ENCODE measurements around the gene DPEP2.

The DPEP2 gene

DNA sequence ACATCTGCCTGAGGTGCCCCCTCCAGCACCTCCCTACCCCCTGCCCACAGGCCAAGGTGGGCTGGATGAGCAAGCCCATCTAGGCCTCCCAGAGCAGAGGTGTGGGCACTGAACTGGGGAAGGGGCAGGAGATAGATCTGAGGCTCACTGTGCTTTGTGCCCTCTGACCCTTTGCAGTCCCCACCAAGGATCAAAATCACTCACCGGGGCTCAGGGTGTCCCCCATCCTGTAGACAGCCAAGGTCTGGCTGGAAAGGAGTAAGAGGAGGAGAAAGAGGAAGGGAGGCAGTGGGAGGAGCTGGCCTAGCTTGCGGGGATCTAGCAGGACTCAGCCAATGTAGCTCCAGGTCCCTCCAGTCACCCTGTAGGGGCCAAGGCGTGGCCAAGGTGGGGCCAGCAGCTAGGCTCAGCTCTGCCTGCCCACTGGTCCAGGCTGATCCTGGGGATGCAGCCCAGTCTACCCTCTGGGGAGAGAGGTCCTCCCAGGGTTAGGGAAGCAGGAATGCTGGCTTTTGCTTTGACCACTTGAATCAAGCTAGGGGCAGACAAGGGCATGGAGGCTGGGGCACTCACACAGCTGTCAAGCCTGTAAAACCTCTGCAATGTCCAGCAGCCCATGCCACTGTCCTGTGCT lies 32.6 kb downstream of the DPEP2 start:
- Histone ChIP-seq H3K4me3 (ENCODE audit: low read depth, low read length) (peak overlapping the region; percentile 88), H3K79me2 (ENCODE audit: control insufficient read depth, insufficient read depth, low read length, unreplicated experiment) (peaks cover 58% of the 10 kb centered on the region), H3K4me1 (ENCODE audit: control insufficient read depth, insufficient read depth, low read length, unreplicated experiment) (peaks cover 37% of the 10 kb centered on the region), H3K36me3 (ENCODE audit: insufficient read depth, low read length) (peaks cover 11% of the 10 kb centered on the region), H3K27ac (ENCODE audit: low read depth, low read length) (peak overlapping the region; percentile 76), H3K27me3 (ENCODE audit: insufficient read depth, low read length) (no peaks in the 10 kb centered on the region), H2AFZ (ENCODE audit: low read length, unreplicated experiment) (no peak overlapping the region)

DNA sequence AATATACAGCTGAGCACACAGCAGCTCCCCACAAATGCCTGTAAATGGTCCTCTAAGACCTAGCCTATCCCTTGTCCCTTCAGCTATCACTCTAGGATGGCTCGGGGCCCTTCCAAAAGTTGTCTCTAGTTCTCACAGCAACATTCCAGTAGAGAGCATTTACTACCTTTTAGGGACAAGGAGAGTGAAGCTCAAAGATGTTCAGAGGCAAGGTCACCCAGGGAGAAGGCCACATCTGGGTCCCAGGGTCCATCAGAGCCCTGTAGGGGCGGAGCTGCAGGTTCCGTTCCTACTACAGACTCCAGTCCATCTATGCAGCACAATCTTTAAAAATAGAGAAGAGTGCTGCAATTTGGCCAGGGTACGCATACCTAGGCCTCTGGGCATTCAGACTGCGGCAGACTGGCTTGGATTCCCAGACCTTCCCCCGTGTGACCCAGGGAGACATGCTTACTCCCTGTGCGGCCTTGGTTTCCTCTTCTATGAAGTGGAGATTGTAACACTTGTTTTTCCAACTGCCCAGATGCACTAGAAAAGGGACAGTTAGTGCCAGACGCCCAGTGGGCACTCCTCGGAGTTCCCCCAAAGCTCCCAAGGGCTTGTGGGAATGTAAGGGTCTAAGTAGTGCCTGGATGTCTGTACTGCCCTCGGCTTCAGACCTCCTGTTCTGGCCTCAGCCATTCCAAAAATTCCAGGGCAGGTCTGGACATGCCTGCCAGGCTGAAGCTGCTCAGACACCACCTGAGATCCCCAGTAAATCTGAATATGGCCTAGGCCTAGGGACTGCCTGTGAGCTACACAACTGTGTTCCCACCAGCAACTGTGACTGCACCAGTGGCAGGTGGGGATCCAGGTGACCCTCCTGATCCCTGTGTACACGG lies 33.4 kb downstream of the DPEP2 start:
- Histone ChIP-seq H3K4me3 (ENCODE audit: low read depth, low read length) (peak overlapping the region; percentile 88), H3K27me3 (ENCODE audit: insufficient read depth, low read length) (no peaks in the 10 kb centered on the region), H3K4me1 (ENCODE audit: control insufficient read depth, insufficient read depth, low read length, unreplicated experiment) (peaks cover 45% of the 10 kb centered on the region), H3K79me2 (ENCODE audit: control insufficient read depth, insufficient read depth, low read length, unreplicated experiment) (peaks cover 61% of the 10 kb centered on the region), H2AFZ (ENCODE audit: low read length, unreplicated experiment) (no peak overlapping the region), H3K27ac (ENCODE audit: low read depth, low read length) (peak overlapping the region; percentile 15), H3K36me3 (ENCODE audit: insufficient read depth, low read length) (peaks cover 18% of the 10 kb centered on the region)

DNA sequence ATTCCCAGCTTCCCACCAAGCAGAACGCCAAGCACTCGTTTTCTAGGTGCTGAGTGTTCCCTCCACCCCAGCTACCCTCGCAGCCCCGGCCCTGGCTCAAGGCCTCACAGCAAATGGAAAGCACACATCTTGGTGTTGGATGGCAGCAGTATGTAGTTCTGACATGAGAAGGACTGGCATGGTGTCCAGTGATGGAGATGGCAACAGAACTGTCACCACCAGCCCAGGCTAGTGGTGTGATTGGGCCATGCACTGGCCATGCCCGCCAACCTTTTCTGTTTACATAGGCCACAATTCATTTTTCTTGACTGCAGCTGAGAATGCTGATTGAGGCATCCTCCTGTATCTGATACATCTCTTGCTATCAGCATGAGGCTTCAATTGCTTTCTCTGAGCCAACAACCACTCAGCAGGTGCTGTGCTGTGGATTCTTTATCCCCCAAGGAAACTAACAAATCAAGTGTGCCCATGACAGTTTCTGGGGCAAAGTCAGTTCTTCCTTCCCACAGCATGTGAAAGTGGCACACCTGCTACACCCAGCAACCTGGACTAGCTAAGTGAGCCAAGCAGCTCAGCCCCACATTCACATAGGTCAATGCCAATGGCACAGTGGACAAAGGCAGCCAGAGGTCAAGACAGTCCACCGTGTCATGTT lies 34.7 kb downstream of the DPEP2 start:
- Histone ChIP-seq H3K4me3 (ENCODE audit: low read depth, low read length) (no peak overlapping the region), H2AFZ (ENCODE audit: low read length, unreplicated experiment) (no peak overlapping the region), H3K4me1 (ENCODE audit: control insufficient read depth, insufficient read depth, low read length, unreplicated experiment) (peaks cover 58% of the 10 kb centered on the region), H3K36me3 (ENCODE audit: insufficient read depth, low read length) (peaks cover 19% of the 10 kb centered on the region), H3K79me2 (ENCODE audit: control insufficient read depth, insufficient read depth, low read length, unreplicated experiment) (peaks cover 68% of the 10 kb centered on the region), H3K27me3 (ENCODE audit: insufficient read depth, low read length) (no peaks in the 10 kb centered on the region), H3K27ac (ENCODE audit: low read depth, low read length) (no peak overlapping the region)

DNA sequence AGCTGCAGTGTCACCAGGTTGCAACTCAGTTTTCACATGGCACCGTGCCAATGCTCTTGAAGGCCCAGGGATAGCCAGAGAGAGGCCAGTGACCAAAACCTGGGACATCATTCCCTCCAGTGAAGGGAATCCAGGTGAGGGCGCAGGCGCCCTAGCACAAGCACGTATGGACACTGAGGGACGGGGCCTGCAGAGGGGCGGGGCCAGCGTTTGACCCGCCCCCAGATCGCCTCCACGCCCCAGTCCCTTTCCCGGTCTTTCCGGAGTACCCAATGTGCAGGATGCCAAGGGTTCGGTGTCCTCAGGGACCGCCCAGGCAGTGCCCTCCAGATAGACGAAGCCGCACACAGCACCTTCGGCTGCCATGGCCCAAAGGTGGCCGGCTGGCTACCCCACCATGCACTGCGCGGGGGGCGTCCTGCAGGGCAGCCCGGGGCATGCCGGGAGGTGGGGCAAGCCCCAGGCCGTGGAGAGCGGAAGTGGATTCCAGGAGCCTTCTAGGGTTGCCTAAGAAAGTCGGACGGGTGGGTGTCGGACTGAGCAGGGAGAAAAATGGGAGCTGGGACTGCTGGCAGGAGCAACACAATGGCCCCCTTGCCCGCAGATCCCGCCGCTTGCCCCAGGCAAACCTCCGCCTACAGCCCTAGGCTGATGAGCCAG lies 35.5 kb downstream of the DPEP2 start:
- no peaks in the 10 kb centered on the region for H3K27me3 ChIP-seq (ENCODE audit: insufficient read depth, low read length)
- peaks cover 74% of the 10 kb centered on the region for H3K79me2 ChIP-seq (ENCODE audit: control insufficient read depth, insufficient read depth, low read length, unreplicated experiment)
- peaks cover 20% of the 10 kb centered on the region for H3K36me3 ChIP-seq (ENCODE audit: insufficient read depth, low read length)
- no peak overlapping the region for H2AFZ ChIP-seq (ENCODE audit: low read length, unreplicated experiment)
- no peak overlapping the region for H3K4me3 ChIP-seq (ENCODE audit: low read depth, low read length)
- peaks cover 66% of the 10 kb centered on the region for H3K4me1 ChIP-seq (ENCODE audit: control insufficient read depth, insufficient read depth, low read length, unreplicated experiment)
- no peak overlapping the region for H3K27ac ChIP-seq (ENCODE audit: low read depth, low read length)

DNA sequence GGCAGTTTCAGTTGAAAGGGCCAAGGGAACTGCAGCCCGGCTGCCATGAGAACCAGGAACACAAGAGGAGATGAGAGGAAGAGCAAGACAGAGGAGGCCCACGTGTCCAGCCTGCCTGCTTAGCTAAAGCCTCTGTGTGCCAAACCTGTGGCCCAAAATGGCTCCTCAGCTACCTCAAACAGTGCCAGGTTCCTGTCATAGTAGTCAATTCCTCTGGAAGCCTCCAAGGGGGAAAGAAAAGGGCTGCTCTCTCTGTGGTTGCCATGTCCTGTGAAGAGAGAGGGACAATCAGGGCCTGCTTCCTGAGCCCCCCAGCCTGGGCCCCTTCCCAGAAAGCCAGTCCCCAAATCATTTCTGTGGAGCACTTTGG lies 36.0 kb downstream of the DPEP2 start:
- Histone ChIP-seq H3K27ac (ENCODE audit: low read depth, low read length) (no peak overlapping the region), H3K4me3 (ENCODE audit: low read depth, low read length) (no peak overlapping the region), H3K4me1 (ENCODE audit: control insufficient read depth, insufficient read depth, low read length, unreplicated experiment) (peaks cover 68% of the 10 kb centered on the region), H3K27me3 (ENCODE audit: insufficient read depth, low read length) (no peaks in the 10 kb centered on the region), H2AFZ (ENCODE audit: low read length, unreplicated experiment) (no peak overlapping the region), H3K79me2 (ENCODE audit: control insufficient read depth, insufficient read depth, low read length, unreplicated experiment) (peaks cover 78% of the 10 kb centered on the region), H3K36me3 (ENCODE audit: insufficient read depth, low read length) (peaks cover 25% of the 10 kb centered on the region)

DNA sequence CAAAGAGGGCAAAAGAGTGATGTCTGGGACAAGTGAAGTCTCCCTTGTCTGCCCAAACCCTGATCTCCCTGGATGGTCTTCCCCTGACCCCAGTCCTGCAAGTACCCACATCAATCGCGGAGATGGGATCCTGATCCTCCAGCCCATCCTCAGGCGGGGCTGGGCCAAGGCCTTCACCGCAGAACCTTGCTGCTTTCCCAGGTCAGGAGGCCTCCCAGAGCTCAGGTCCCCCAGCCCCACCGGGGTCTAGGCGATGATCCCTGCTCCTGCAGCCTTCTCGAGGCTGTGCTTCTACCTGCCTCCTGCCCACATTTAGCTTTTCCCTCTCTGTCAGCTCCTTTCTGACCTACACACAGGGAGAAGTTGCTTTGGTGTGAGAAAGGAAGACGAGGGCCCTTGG lies 37.1 kb downstream of the DPEP2 start:
- peaks cover 30% of the 10 kb centered on the region for H3K36me3 ChIP-seq (ENCODE audit: insufficient read depth, low read length)
- H3K79me2 ChIP-seq (ENCODE audit: control insufficient read depth, insufficient read depth, low read length, unreplicated experiment): peaks cover 74% of the 10 kb centered on the region
- H3K4me3 ChIP-seq (ENCODE audit: low read depth, low read length): no peak overlapping the region
- H3K4me1 ChIP-seq (ENCODE audit: control insufficient read depth, insufficient read depth, low read length, unreplicated experiment): peaks cover 68% of the 10 kb centered on the region
- no peak overlapping the region for H2AFZ ChIP-seq (ENCODE audit: low read length, unreplicated experiment)
- H3K27me3 ChIP-seq (ENCODE audit: insufficient read depth, low read length): no peaks in the 10 kb centered on the region
- no peak overlapping the region for H3K27ac ChIP-seq (ENCODE audit: low read depth, low read length)

DNA sequence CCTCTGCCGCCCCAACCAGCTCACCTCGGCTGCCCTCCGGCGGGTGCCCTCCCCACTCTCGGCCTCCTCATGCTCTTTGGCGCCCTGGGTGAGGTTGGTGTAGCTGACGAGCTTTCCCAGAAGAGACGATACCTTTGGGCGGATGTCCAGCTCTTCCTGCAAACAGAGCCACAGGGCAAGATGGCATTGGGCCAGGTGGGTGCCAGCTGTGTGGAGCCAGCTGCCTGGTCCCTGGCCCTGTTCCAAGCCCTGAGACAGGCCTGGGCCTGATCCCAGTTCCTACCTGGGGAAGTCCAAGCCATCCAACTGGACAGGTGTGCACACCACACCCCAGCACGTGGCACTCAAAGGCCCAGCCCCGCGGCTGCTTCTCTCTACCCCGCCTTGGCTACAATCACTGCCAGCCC lies 37.7 kb downstream of the DPEP2 start:
- H2AFZ ChIP-seq (ENCODE audit: low read length, unreplicated experiment): no peak overlapping the region
- peaks cover 30% of the 10 kb centered on the region for H3K36me3 ChIP-seq (ENCODE audit: insufficient read depth, low read length)
- no peaks in the 10 kb centered on the region for H3K27me3 ChIP-seq (ENCODE audit: insufficient read depth, low read length)
- H3K79me2 ChIP-seq (ENCODE audit: control insufficient read depth, insufficient read depth, low read length, unreplicated experiment): peaks cover 68% of the 10 kb centered on the region
- no peak overlapping the region for H3K27ac ChIP-seq (ENCODE audit: low read depth, low read length)
- no peak overlapping the region for H3K4me3 ChIP-seq (ENCODE audit: low read depth, low read length)
- H3K4me1 ChIP-seq (ENCODE audit: control insufficient read depth, insufficient read depth, low read length, unreplicated experiment): peaks cover 63% of the 10 kb centered on the region

DNA sequence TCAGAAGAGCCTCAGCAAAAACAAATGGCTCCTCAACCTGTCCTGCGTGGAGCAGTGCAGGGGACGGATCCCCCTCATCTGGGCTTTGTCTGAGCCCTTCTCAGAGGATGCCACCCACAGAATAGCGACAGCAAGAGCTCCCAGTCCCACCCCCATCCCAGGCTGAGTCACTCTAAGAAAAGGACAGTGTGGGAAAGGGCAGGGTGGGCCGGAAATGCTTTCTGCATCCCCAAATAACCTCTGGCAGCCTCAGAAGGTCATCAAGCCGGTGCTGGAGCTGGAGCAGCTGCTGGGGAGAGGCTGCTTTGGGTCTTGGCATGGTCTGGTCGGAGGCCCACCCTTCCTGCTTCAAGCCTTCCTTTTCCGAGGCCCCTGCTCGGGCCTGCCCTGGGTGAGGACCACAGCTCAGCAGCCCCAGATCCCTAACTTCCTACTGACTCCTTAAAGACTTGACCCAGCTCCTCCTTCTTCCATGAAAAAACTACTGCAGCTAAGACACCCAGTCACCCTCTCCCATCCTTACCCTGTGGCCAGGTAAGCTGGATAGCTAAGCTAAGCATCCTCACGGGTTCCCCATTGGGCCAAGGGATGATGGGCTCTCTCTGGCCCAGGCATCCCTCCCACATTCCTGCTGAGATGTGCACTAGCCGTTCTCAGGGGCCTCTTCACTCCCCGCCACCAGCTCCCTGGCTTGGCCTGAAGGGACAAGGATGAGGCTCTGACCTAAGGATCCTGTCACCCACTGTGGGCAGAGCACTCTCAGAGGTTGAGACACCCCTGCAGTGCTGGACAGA lies 39.6 kb downstream of the DPEP2 start:
- Histone ChIP-seq H3K27me3 (ENCODE audit: insufficient read depth, low read length) (no peaks in the 10 kb centered on the region), H3K27ac (ENCODE audit: low read depth, low read length) (peak overlapping the region; percentile 68), H3K36me3 (ENCODE audit: insufficient read depth, low read length) (peaks cover 35% of the 10 kb centered on the region; the same call in 1 of the 2 replicates), H3K4me1 (ENCODE audit: control insufficient read depth, insufficient read depth, low read length, unreplicated experiment) (peaks cover 44% of the 10 kb centered on the region), H3K4me3 (ENCODE audit: low read depth, low read length) (peak overlapping the region; percentile 36; the same call in 1 of the 2 replicates), H2AFZ (ENCODE audit: low read length, unreplicated experiment) (no peak overlapping the region), H3K79me2 (ENCODE audit: control insufficient read depth, insufficient read depth, low read length, unreplicated experiment) (peaks cover 50% of the 10 kb centered on the region)

DNA sequence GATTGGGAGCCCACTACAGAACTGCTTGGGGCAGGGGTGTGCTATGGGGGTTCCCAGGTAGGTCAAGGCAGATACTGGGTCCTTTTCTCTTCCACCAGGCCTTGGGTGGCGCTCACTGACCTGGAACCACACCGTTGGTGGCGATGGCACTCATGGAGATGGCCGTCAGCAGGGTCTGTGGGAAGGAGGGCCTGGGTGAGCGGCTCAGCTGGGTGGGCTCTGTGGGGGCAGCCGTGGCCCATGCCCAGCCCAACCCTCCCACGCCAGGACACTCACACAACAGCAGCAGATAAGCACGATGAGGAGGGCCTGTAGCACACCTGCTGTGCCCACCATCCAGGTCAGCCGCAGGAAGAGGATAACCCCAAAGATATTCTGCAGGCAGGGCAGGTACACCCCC lies 41.7 kb downstream of the DPEP2 start:
- Histone ChIP-seq H3K27ac (ENCODE audit: low read depth, low read length) (no peak overlapping the region), H2AFZ (ENCODE audit: low read length, unreplicated experiment) (no peak overlapping the region), H3K4me3 (ENCODE audit: low read depth, low read length) (no peak overlapping the region), H3K4me1 (ENCODE audit: control insufficient read depth, insufficient read depth, low read length, unreplicated experiment) (peaks cover 32% of the 10 kb centered on the region), H3K79me2 (ENCODE audit: control insufficient read depth, insufficient read depth, low read length, unreplicated experiment) (peaks cover 30% of the 10 kb centered on the region), H3K36me3 (ENCODE audit: insufficient read depth, low read length) (peaks cover 34% of the 10 kb centered on the region; the same call in 1 of the 2 replicates), H3K27me3 (ENCODE audit: insufficient read depth, low read length) (no peaks in the 10 kb centered on the region)

Data from ACC112 (cell line).